Keratinocyte (primary cell): ENCODE data around the gene DPM2.

Experiments
- CTCF ChIP-seq, 3 experiments: IDR thresholded peaks in 1 of 3; conservative IDR thresholded peaks in 1 of 3; optimal IDR thresholded peaks in 1 of 3; 2 replicates in 2 of 3; 3 replicates in 1 of 3; pipeline versions ENCODE3 to v1.5.1; 2011; ENCODE audit warnings: low read length in 3 of 3, mild to moderate bottlenecking in 3 of 3, moderate library complexity in 2 of 3, control low read depth in 1 of 3, inconsistent platforms in 1 of 3; ENCODE audit not compliant: insufficient read depth in 2 of 3; ENCODE audit errors: extremely low read depth in 1 of 3
- EZH2 ChIP-seq: IDR thresholded peaks from one replicate; pipeline ENCODE4 v1.6.1; 2012; ENCODE audit warnings: inconsistent platforms, mild to moderate bottlenecking, low read length, moderate library complexity

GRCh38 chr9:127907867-127908659 is 29.6 kb downstream of the DPM2 start:
- TF ChIP-seq EZH2 = no peak
- TF ChIP-seq CTCF (optimal IDR thresholded peaks at IDR 0.05 in 1 of 3, IDR thresholded peaks at IDR 0.05 in 1 of 3, conservative IDR thresholded peaks at IDR 0.05 in 1 of 3; ENCODE audit: extremely low read depth in 1 of 3, insufficient read depth in 2 of 3, low read length in 3 of 3) = no peak
